GM18526 (cell line): ENCODE measurements around the gene PPIP5K2.
A peak's percentile ranks its signal among the peaks of the same experiment; 100 is the strongest.

Source experiments
- POLR2A ChIP-seq: IDR thresholded peaks from 3 replicates; pipeline ENCODE4 v1.6.1; 2011; ENCODE audit not compliant: insufficient read length; ENCODE audit errors: extremely low read depth

The PPIP5K2 gene

DNA sequence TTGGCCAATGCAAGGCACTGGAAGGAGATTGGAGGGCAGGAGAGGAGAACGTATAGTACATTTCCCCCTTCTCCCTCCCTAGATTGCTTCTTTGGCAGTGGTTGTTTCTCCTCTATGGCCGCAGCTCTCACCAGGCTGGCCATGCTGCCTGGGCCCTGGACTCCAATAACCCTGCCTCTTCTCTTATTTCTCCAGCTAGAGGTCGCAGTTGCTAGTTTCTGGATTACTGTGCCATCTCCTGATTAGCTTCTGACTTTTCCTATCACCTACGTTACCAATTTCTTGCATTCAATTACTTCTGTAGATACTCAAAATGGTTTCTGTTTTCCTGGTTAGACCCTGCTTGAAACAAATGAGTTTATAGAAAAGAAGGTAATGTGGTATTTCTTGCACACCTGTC, 136.1 kb downstream of the PPIP5K2 start:
- TF ChIP-seq POLR2A, result no peak

DNA sequence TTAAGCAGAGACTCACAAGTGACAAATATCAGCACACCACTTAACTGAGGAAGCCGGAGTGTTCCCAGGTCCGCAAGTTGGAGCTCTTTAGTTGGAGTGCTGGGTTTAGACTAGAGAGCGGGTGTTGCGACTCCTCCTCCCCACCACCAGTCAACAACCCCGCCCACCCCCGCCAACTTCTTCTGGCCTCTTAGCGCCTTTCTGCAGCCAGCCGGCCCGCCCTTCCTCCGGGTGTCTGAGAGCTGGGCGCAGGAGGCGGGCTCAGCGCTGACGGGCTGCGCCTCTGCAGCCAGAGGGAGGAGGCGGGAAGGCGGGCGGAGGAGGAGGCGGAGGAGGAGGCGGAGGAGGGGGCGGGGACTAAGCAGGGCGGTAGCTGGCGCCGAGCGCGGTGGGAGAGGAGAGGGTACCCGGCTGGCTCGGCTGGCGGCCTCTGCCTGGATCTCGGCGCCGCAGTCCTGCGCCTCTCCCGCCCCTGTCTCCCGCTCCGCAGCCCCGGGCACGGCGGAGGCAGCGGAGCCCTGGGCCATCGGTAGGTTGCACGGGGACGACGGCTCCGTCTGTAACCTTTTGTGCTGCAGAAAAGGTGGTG, 138.4 kb downstream of the PPIP5K2 start, which contains the start of gene MACIR:
Gene MACIR (plus strand): TSS at position 396 of the 589 bp plus-strand sequence. CDS start 17,157 bp downstream, outside the sequence.
- TF ChIP-seq POLR2A, result peak; percentile 77

DNA sequence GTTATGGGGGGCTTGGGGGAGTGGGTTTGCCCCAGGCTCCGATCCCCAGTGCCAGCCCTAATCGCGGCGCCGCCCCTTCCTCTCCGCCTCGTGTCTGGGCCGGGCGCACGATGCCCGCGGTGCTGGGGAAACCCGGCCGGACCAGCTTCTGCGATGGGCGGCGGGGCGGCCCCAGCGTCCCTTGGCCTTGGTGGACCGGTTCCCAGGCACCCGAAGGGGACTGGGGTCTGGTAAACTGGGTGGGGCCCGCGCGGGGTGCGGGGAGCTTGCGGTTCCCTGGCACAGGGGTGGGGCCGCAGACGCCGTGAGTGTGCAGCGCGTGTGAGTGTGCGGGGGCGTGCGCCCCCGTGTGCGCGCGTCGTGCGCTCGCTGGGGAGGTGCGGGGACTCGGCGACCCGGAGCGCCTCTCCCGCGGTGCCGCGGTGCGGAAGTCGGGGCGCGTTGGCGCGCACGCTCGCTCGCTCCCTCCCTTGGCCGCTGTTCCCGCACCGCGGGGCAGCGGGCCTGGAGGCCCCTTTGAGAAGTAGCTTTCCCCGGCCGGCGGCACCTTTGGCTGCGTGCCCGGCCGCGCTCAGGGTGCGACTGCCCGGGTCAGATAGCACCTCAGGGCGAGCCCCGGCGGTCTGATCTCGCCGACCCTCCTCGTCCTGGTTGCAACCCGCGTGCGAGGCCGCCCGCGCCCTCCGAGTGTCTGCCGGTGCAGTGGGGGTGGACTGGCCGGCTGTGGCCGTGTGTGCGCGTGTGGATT, 139.0 kb downstream of the PPIP5K2 start:
- peak; percentile 46 for TF ChIP-seq POLR2A

DNA sequence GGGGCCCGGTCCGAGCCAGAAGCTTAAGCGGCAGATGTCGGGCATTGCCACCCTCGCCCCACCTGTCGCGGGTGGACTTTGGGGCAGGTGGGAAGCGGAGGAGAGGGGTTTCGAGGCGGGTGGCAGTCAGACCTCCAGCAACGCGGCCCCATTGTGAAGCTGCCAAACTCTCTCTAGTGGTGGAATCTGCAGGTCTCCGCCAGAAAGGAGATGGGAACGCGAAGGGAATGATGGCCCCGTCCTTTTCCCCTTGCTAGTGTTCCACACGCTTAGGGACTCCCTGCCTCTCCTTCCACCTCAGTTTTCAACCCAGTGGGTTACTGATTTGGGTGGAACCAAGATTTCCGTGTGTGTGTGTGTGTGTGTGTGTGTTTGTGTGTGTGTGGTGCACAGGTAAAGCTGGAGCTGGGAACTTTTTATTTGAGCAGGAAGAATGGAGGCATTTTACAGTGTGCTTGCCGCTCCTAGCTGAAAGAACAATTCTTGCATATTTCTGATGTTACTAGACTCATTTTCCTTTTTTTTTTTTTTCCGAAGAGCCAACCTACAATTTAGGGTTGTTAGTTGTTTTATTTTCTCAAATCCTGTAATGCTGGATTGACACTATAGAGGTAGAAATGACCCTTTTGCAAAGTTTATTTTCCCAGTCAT, 139.7 kb downstream of the PPIP5K2 start:
- no peak for TF ChIP-seq POLR2A

DNA sequence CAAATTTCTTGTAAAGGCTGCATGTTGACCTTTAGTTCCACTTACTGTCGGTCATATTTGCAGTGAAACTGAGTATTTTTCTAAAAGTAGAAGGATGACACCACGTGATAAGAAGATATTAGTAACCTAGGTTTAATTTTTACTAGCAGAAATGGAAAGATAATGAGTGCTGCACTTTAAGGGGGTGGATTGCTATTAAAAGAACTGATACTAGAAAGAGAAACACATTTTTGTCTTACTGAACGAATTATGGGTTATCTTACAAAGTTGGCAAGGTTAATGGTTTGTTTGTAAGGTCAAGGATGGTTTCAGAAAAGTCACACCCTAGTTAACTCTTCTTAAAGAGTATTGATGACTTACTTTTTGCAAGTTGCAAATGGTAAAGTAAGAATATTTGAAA, 140.8 kb downstream of the PPIP5K2 start:
- TF ChIP-seq POLR2A, result no peak
